Neural cell (in vitro differentiated cells): ENCODE measurements around the gene SNRK. TPM values are rescaled to one million over a fixed set of nuclear protein-coding genes. Genes with fewer than 3 reads are reported as not detected.

Experiments
- H2AFZ ChIP-seq: fragments of 200-600, 300-800 bp; sonication (generic), shearing (Covaris generic); 2 replicates; pipeline ENCODE4 v1.6.0; 2014; ENCODE audit warnings: low read depth, mild to moderate bottlenecking, antibody characterized with exemption, low read length, moderate library complexity
- H3F3A ChIP-seq: fragments of 200-600 bp; shearing (Covaris generic); 2 replicates; pipeline ENCODE4 v1.6.1; 2016; ENCODE audit warnings: mild to moderate bottlenecking, moderate library complexity, mixed read lengths, antibody characterized with exemption, low read length; ENCODE audit not compliant: insufficient read depth, poor library complexity, severe bottlenecking
- H3K27ac ChIP-seq: fragments of 200-600, 300-800 bp; sonication (generic), shearing (Covaris generic); 2 replicates; pipeline ENCODE4 v1.5.1; 2014; ENCODE audit warnings: mild to moderate bottlenecking, low read length, moderate library complexity
- H3K27me3 ChIP-seq: fragments of 300-800, 200-600 bp; sonication (generic), shearing (Covaris generic); 2 replicates; pipeline ENCODE4 v1.6.0; 2014; ENCODE audit warnings: mild to moderate bottlenecking, low read depth, low read length, moderate library complexity; ENCODE audit not compliant: insufficient read depth
- H3K36me3 ChIP-seq: fragments of 300-800, 200-600 bp; sonication (generic), shearing (Covaris generic); 2 replicates; pipeline ENCODE4 v1.5.1; 2014; ENCODE audit warnings: mild to moderate bottlenecking, antibody characterized with exemption, low read length, moderate library complexity; ENCODE audit not compliant: insufficient read depth
- H3K4me2 ChIP-seq: fragments of 300-800, 200-600 bp; sonication (generic), shearing (Covaris generic); 2 replicates; pipeline ENCODE4 v1.6.0; 2014; ENCODE audit warnings: mild to moderate bottlenecking, low read length
- H3K4me3 ChIP-seq: fragments of 300-800, 200-600 bp; sonication (generic), shearing (Covaris generic); 2 replicates; pipeline ENCODE4 v1.5.1; 2014; ENCODE audit warnings: mild to moderate bottlenecking, low read length, moderate library complexity
- H3K79me2 ChIP-seq: fragments of 200-600 bp; shearing (Covaris generic); replicated peaks from 2 replicates; pipeline ENCODE4 v1.6.0; 2014; ENCODE audit warnings: mild to moderate bottlenecking, low read length, moderate library complexity; ENCODE audit not compliant: insufficient read depth
- H3K9ac ChIP-seq: fragments of 300-800, 200-600 bp; sonication (generic), shearing (Covaris generic); 2 replicates; pipeline ENCODE4 v1.6.1; 2016; ENCODE audit warnings: mild to moderate bottlenecking, low read length, mixed read lengths
- H3K9me2 ChIP-seq: fragments of 200-600 bp; shearing (Covaris generic); 2 replicates; pipeline ENCODE4 v1.6.1; 2016; ENCODE audit warnings: mild to moderate bottlenecking, low read length, mixed read lengths; ENCODE audit not compliant: insufficient read depth
- H3K9me3 ChIP-seq: fragments of 200-600, 300-800 bp; sonication (generic), shearing (Covaris generic); 2 replicates; pipeline ENCODE4 v1.6.1; 2016; ENCODE audit warnings: mild to moderate bottlenecking, mixed run types, low read length, moderate library complexity, mixed read lengths
- H4K20me1 ChIP-seq: fragments of 200-600 bp; shearing (Covaris generic); 2 replicates; pipeline ENCODE4 v1.6.1; 2016; ENCODE audit warnings: mild to moderate bottlenecking, mixed run types; ENCODE audit not compliant: insufficient read depth
- CTCF ChIP-seq: fragments of 450-650 bp; IDR thresholded peaks from 2 replicates; pipeline ENCODE4 v1.5.1; 2014; ENCODE audit warnings: antibody characterized with exemption, mild to moderate bottlenecking, moderate library complexity; ENCODE audit not compliant: poor library complexity, severe bottlenecking
- EP300 ChIP-seq: fragments of 450-650 bp; conservative IDR thresholded peaks from 2 replicates; pipeline ENCODE4 v1.6.1; 2014; ENCODE audit warnings: antibody characterized with exemption, mild to moderate bottlenecking, moderate library complexity; ENCODE audit not compliant: poor library complexity, severe bottlenecking
- EZH2 ChIP-seq: fragments of 200-600, 300-800 bp; shearing (Covaris generic), sonication (generic); IDR thresholded peaks from 2 replicates; pipeline ENCODE4 v1.6.1; 2014; ENCODE audit warnings: antibody characterized with exemption, low read length, borderline replicate concordance, mild to moderate bottlenecking; ENCODE audit not compliant: insufficient read depth, poor library complexity, severe bottlenecking
- MXI1 ChIP-seq: fragments of 450-650 bp; conservative IDR thresholded peaks from 2 replicates; pipeline ENCODE4 v1.6.1; 2014; ENCODE audit warnings: antibody characterized with exemption, mild to moderate bottlenecking; ENCODE audit not compliant: poor library complexity, severe bottlenecking
- POLR2AphosphoS5 ChIP-seq: IDR thresholded peaks from 2 replicates; pipeline ENCODE4 v1.6.1; 2012
- RAD21 ChIP-seq: fragments of 450-650 bp; conservative IDR thresholded peaks from 2 replicates; pipeline ENCODE4 v1.6.1; 2014; ENCODE audit warnings: antibody characterized with exemption, mild to moderate bottlenecking, moderate library complexity
- REST ChIP-seq: IDR thresholded peaks from 2 replicates; pipeline ENCODE4 v1.6.1; 2012; ENCODE audit warnings: borderline replicate concordance
- SMC3 ChIP-seq: fragments of 450-650 bp; conservative IDR thresholded peaks from 2 replicates; pipeline ENCODE4 v1.6.1; 2014; ENCODE audit warnings: antibody characterized with exemption, mild to moderate bottlenecking, moderate library complexity; ENCODE audit not compliant: poor library complexity
- TAF1 ChIP-seq: IDR thresholded peaks from 2 replicates; pipeline ENCODE4 v1.6.1; 2012; ENCODE audit warnings: low read depth
- polyA plus RNA-seq: library from polyadenylated mRNA; depleted of rRNA; stranded (reverse); fragments of >200 nt; gene quantifications from 2 replicates; pipeline ENCODE4 v1.2.3, GENCODE V29; 2014

Gene SNRK
- polyA plus RNA-seq, 1 donor from 2014 or later = 27.3 TPM

GRCh38 chr3:43363621-43364266 is 77.4 kb downstream of the SNRK start:
- Histone ChIP-seq H3F3A (no peaks in the 10 kb centered on the region), H3K9me3 (no peaks in the 10 kb centered on the region), H4K20me1 (no peaks in the 10 kb centered on the region), H3K79me2 (no peaks in the 10 kb centered on the region), H3K9me2 (no peaks in the 10 kb centered on the region), H3K4me2 (no peak overlapping the region), H3K36me3 (no peaks in the 10 kb centered on the region), H3K4me3 (no peak overlapping the region), H3K9ac (no peak overlapping the region), H3K27me3 (no peaks in the 10 kb centered on the region), H3K27ac (no peak overlapping the region), H2AFZ (no peak overlapping the region)
- TF ChIP-seq POLR2AphosphoS5 (no peak), SMC3 (no peak), REST (no peak), EP300 (no peak), RAD21 (no peak), EZH2 (no peak), MXI1 (no peak), CTCF (no peak), TAF1 (no peak)

GRCh38 chr3:43364494-43364893 is 78.2 kb downstream of the SNRK start:
- no peaks in the 10 kb centered on the region for H3K27me3 ChIP-seq
- H3K79me2 ChIP-seq = no peaks in the 10 kb centered on the region
- H3F3A ChIP-seq = no peaks in the 10 kb centered on the region
- no peak overlapping the region for H3K27ac ChIP-seq
- H3K4me3 ChIP-seq = no peak overlapping the region
- no peaks in the 10 kb centered on the region for H3K9me2 ChIP-seq
- H3K9me3 ChIP-seq = no peaks in the 10 kb centered on the region
- H3K4me2 ChIP-seq = no peak overlapping the region
- H3K36me3 ChIP-seq = no peaks in the 10 kb centered on the region
- TF ChIP-seq MXI1 (no peak), EZH2 (no peak), CTCF (no peak), REST (no peak), SMC3 (no peak), EP300 (no peak), POLR2AphosphoS5 (no peak), RAD21 (no peak), TAF1 (no peak)
- no peak overlapping the region for H2AFZ ChIP-seq
- no peak overlapping the region for H3K9ac ChIP-seq
- no peaks in the 10 kb centered on the region for H4K20me1 ChIP-seq
